ENCODE results near the gene SORCS2. TPM values are rescaled to one million over a fixed set of nuclear protein-coding genes. Genes with fewer than 3 reads are reported as not detected.

SORCS2 gene
- total RNA-seq, 1 donor from 2014 or later, result 3.0 TPM

- no peak for TF ChIP-seq CTCF (IDR thresholded peaks at IDR 0.05)
- Mint-ChIP-seq H3K9me3 (ENCODE audit: unreplicated experiment) (no peaks in the 10 kb centered on the region), H3K4me3 (ENCODE audit: unreplicated experiment) (no peak overlapping the region), H3K27ac (ENCODE audit: unreplicated experiment) (no peak overlapping the region), H3K27me3 (ENCODE audit: unreplicated experiment) (no peaks in the 10 kb centered on the region), H3K36me3 (ENCODE audit: unreplicated experiment) (peaks cover 39% of the 10 kb centered on the region), H3K4me1 (ENCODE audit: unreplicated experiment) (peaks cover 3% of the 10 kb centered on the region)
- DNase-seq (ENCODE audit: extremely low spot score, unreplicated experiment), result no peak
These were observed 574.5 kb downstream of the SORCS2 start for GRCh38 chr4:7766661-7767345.

GRCh38 chr4:7767526-7767925 is 575.2 kb downstream of the SORCS2 start:
- no peak for TF ChIP-seq CTCF (IDR thresholded peaks at IDR 0.05)
- no peak for DNase-seq (ENCODE audit: extremely low spot score, unreplicated experiment)
- H3K4me3 Mint-ChIP-seq (ENCODE audit: unreplicated experiment), result no peak overlapping the region
- H3K36me3 Mint-ChIP-seq (ENCODE audit: unreplicated experiment), result peaks cover 41% of the 10 kb centered on the region
- H3K27me3 Mint-ChIP-seq (ENCODE audit: unreplicated experiment), result no peaks in the 10 kb centered on the region
- H3K9me3 Mint-ChIP-seq (ENCODE audit: unreplicated experiment), result no peaks in the 10 kb centered on the region
- H3K27ac Mint-ChIP-seq (ENCODE audit: unreplicated experiment), result no peak overlapping the region
- H3K4me1 Mint-ChIP-seq (ENCODE audit: unreplicated experiment), result peaks cover 3% of the 10 kb centered on the region

GRCh38 chr4:7767966-7768365 is 575.6 kb downstream of the SORCS2 start:
- Mint-ChIP-seq H3K4me1 (ENCODE audit: unreplicated experiment) (peaks cover 3% of the 10 kb centered on the region), H3K4me3 (ENCODE audit: unreplicated experiment) (no peak overlapping the region), H3K36me3 (ENCODE audit: unreplicated experiment) (peaks cover 43% of the 10 kb centered on the region), H3K27me3 (ENCODE audit: unreplicated experiment) (no peaks in the 10 kb centered on the region), H3K9me3 (ENCODE audit: unreplicated experiment) (no peaks in the 10 kb centered on the region), H3K27ac (ENCODE audit: unreplicated experiment) (no peak overlapping the region)
- TF ChIP-seq CTCF (IDR thresholded peaks at IDR 0.05), result no peak
- DNase-seq (ENCODE audit: extremely low spot score, unreplicated experiment), result no peak

- Mint-ChIP-seq H3K9me3 (ENCODE audit: unreplicated experiment) (no peaks in the 10 kb centered on the region), H3K27ac (ENCODE audit: unreplicated experiment) (no peak overlapping the region), H3K4me3 (ENCODE audit: unreplicated experiment) (no peak overlapping the region), H3K36me3 (ENCODE audit: unreplicated experiment) (peaks cover 47% of the 10 kb centered on the region), H3K4me1 (ENCODE audit: unreplicated experiment) (peaks cover 3% of the 10 kb centered on the region), H3K27me3 (ENCODE audit: unreplicated experiment) (no peaks in the 10 kb centered on the region)
- no peak for TF ChIP-seq CTCF (IDR thresholded peaks at IDR 0.05)
- no peak for DNase-seq (ENCODE audit: extremely low spot score, unreplicated experiment)
These were observed 576.4 kb downstream of the SORCS2 start for GRCh38 chr4:7768736-7769135.

- Mint-ChIP-seq H3K4me1 (ENCODE audit: unreplicated experiment) (peaks cover 3% of the 10 kb centered on the region), H3K27me3 (ENCODE audit: unreplicated experiment) (no peaks in the 10 kb centered on the region), H3K9me3 (ENCODE audit: unreplicated experiment) (no peaks in the 10 kb centered on the region), H3K36me3 (ENCODE audit: unreplicated experiment) (peaks cover 50% of the 10 kb centered on the region), H3K27ac (ENCODE audit: unreplicated experiment) (no peak overlapping the region), H3K4me3 (ENCODE audit: unreplicated experiment) (no peak overlapping the region)
- DNase-seq (ENCODE audit: extremely low spot score, unreplicated experiment), result no peak
- TF ChIP-seq CTCF (IDR thresholded peaks at IDR 0.05), result no peak
These were observed 577.3 kb downstream of the SORCS2 start for GRCh38 chr4:7769396-7770223.
